ENCODE measurements around the gene C1orf216.
A peak's percentile ranks its signal among the peaks of the same experiment; 100 is the strongest.
"Not testable (repeated sequence)": the region's sequence is repeated elsewhere in the genome, so short reads cannot be mapped to it uniquely, and the experiment has no call there.

The C1orf216 gene

GRCh38 chr1:35718492-35719336, at the start of gene C1orf216:
Gene C1orf216, minus strand, starts transcription at chr1:35718884. Its CDS starts 2,563 bp downstream, at chr1:35716321.
- DNase-seq: peak in 1 of 2 experiments; percentile 44

GRCh38 chr1:35764283-35764682, 45.6 kb upstream of the C1orf216 start:
- no peak for DNase-seq

- DNase-seq: no peak
Observed at GRCh38 chr1:35763201-35763600, 44.5 kb upstream of the C1orf216 start.

- no peak for DNase-seq
Observed at GRCh38 chr1:35762141-35762540, 43.5 kb upstream of the C1orf216 start.

- DNase-seq: no peak
Observed at GRCh38 chr1:35756064-35756463, 37.4 kb upstream of the C1orf216 start.

- no peak for DNase-seq
Observed at GRCh38 chr1:35753626-35754260, 35.1 kb upstream of the C1orf216 start.

- no peak for DNase-seq
Observed at GRCh38 chr1:35748326-35748725, 29.6 kb upstream of the C1orf216 start.

GRCh38 chr1:35745124-35745730, 26.5 kb upstream of the C1orf216 start:
- DNase-seq: no peak

- DNase-seq: no peak
Observed at GRCh38 chr1:35737120-35737519, 18.4 kb upstream of the C1orf216 start.

- no peak for DNase-seq
Observed at GRCh38 chr1:35727434-35728040, 8.9 kb upstream of the C1orf216 start.

- DNase-seq: peak; percentile 46 to 49
Observed at GRCh38 chr1:35726450-35727433, 8.1 kb upstream of the C1orf216 start.

GRCh38 chr1:35725596-35725995, 6.9 kb upstream of the C1orf216 start:
- no peak for DNase-seq

GRCh38 chr1:35717911-35718476, 690 bp downstream of the C1orf216 start:
- DNase-seq: peak in 1 of 2 experiments; percentile 9

GRCh38 chr1:35715568-35716002, 3.1 kb downstream of the C1orf216 start:
- DNase-seq: peak; percentile 72 to 75

- no peak for DNase-seq
Observed at GRCh38 chr1:35714921-35715567, 3.6 kb downstream of the C1orf216 start.

GRCh38 chr1:35711098-35711497, 7.6 kb downstream of the C1orf216 start:
- not testable (repeated sequence) for DNase-seq

- DNase-seq: no peak
Observed at GRCh38 chr1:35708952-35709351, 9.7 kb downstream of the C1orf216 start.

GRCh38 chr1:35708441-35708921, 10.2 kb downstream of the C1orf216 start:
- DNase-seq: peak; percentile 68 to 73

GRCh38 chr1:35707601-35708440, 10.9 kb downstream of the C1orf216 start:
- DNase-seq: peak; percentile 59 to 69
